K562 (cell line): ENCODE data around the gene SYT1. TPM values are rescaled to one million over a fixed set of nuclear protein-coding genes. Genes with fewer than 3 reads are reported as not detected.

Experiments used
- ATAC-seq: fragments of 200-7000 bp; cut with Tn5 transposase; 3 replicates; pipeline ENCODE4 v1.9.1; 2020; ENCODE audit warnings: moderate library complexity
- BruUV-seq: library from RNA; stranded (reverse); fragments of 400-500 nt; replicated peaks from 2 replicates; lab custom pipeline; 2021; lab: Mats Ljungman, UMichigan
- CTCF ChIA-PET: fragments of 300-600 bp; formaldehyde crosslinking; extraction: SDS; loops from one replicate; lab custom pipeline; 2021; ENCODE audit warnings: low intra/inter-chr PET ratio; lab: Yijun Ruan, JAX
- POLR2A ChIA-PET: fragments of 300-600, 350-650 bp; sonication (Branson Sonifier 250); formaldehyde crosslinking; extraction: SDS; loops from one replicate; lab custom pipeline; 2021; ENCODE audit warnings: antibody characterized with exemption, inconsistent platforms; lab: Yijun Ruan, JAX
- DNase-seq, 4 experiments: peaks; one replicate each; pipeline versions ENCODE4 v3.0.0 to v3.0.0-alpha.2; 2011 to 2018; ENCODE audit warnings: low spot score in 3 of 4, mixed read lengths in 3 of 4; ENCODE audit errors: extremely low read depth in 1 of 4
- FAIRE-seq: peaks from 2 replicates; lab custom pipeline; 2011; peaks lifted over from hg19 to GRCh38; lab: Jason Lieb, UNC
- H2AFZ ChIP-seq: 2 replicates; pipeline ENCODE4 v1.6.0; 2011; ENCODE audit warnings: low read depth, low read length, control low read depth, inconsistent platforms
- H3K27ac ChIP-seq: fragments of 200-600 bp; 3 replicates; pipeline ENCODE4 v1.8.0; 2011; ENCODE audit warnings: low read depth, mild to moderate bottlenecking, control low read depth, inconsistent platforms, low read length, moderate library complexity, mixed read lengths; ENCODE audit errors: extremely low read depth
- H3K27me3 ChIP-seq, 2 experiments: fragments of 300-600 bp in 1 of 2; 2 replicates in 1 of 2; 3 replicates in 1 of 2; pipeline versions ENCODE4 v1.6.0 to v1.8.0; 2011; ENCODE audit warnings: inconsistent platforms in 2 of 2, low read length in 2 of 2, mild to moderate bottlenecking in 1 of 2, mixed read lengths in 1 of 2, moderate library complexity in 1 of 2; ENCODE audit not compliant: control insufficient read depth in 2 of 2, insufficient read depth in 2 of 2
- H3K36me3 ChIP-seq: fragments of 300-600 bp; 3 replicates; pipeline ENCODE4 v1.8.0; 2011; ENCODE audit warnings: mild to moderate bottlenecking, low read length, inconsistent platforms; ENCODE audit not compliant: control insufficient read depth, insufficient read depth
- H3K4me1 ChIP-seq, 2 experiments: fragments of 200-600 bp in 1 of 2; replicated peaks in 1 of 2; 2 replicates in 1 of 2; 3 replicates in 1 of 2; pipeline versions ENCODE4 v1.5.1 to v1.8.0; 2011; ENCODE audit warnings: inconsistent platforms in 2 of 2, low read length in 2 of 2, mild to moderate bottlenecking in 1 of 2, mixed read lengths in 1 of 2, moderate library complexity in 1 of 2; ENCODE audit not compliant: control insufficient read depth in 2 of 2, insufficient read depth in 2 of 2
- H3K4me2 ChIP-seq: 2 replicates; pipeline ENCODE4 v1.6.1; 2011; ENCODE audit warnings: low read length, control low read depth, inconsistent platforms, mixed read lengths; ENCODE audit not compliant: insufficient read depth
- H3K4me3 ChIP-seq: fragments of 200-600 bp; sonication (generic), shearing (Covaris generic); 2 replicates; pipeline ENCODE4 v1.5.1; 2016; ENCODE audit warnings: control low read depth, inconsistent platforms
- H3K79me2 ChIP-seq: fragments of 200-600 bp; 3 replicates; pipeline ENCODE4 v1.8.0; 2011; ENCODE audit warnings: low read length, inconsistent platforms; ENCODE audit not compliant: control insufficient read depth, insufficient read depth
- H3K9ac ChIP-seq, 2 experiments: 2 replicates each; pipeline versions ENCODE4 v1.6.0 to v1.6.1; 2011; ENCODE audit warnings: low read depth in 2 of 2, low read length in 2 of 2, control low read depth in 1 of 2, inconsistent platforms in 1 of 2, mild to moderate bottlenecking in 1 of 2, mixed read lengths in 1 of 2; ENCODE audit not compliant: insufficient read depth in 1 of 2
- H3K9me1 ChIP-seq: one replicate; pipeline ENCODE4 v1.6.0; 2011; ENCODE audit warnings: inconsistent platforms, mild to moderate bottlenecking, low read length, moderate library complexity; ENCODE audit not compliant: control insufficient read depth, insufficient read depth
- H3K9me3 ChIP-seq: replicated peaks from 2 replicates; pipeline ENCODE4 v1.5.1; 2011; ENCODE audit warnings: low read depth, low read length, inconsistent platforms; ENCODE audit not compliant: control insufficient read depth, insufficient read depth
- H4K20me1 ChIP-seq: replicated peaks from 2 replicates; pipeline ENCODE4 v1.6.1; 2011; ENCODE audit warnings: low read length, inconsistent platforms, mixed read lengths; ENCODE audit not compliant: control insufficient read depth, insufficient read depth
- ADNP ChIP-seq: fragments of 200-800 bp; sonication (Bioruptor generic); IDR thresholded peaks from 2 replicates; pipeline ENCODE4 v1.6.1; 2016; ENCODE audit warnings: missing genetic modification characterization, missing compliant biosample characterization
- ARID1B ChIP-seq: fragments of 450-650 bp; IDR thresholded peaks from 2 replicates; pipeline ENCODE4 v1.6.1; 2016; ENCODE audit warnings: antibody characterized with exemption, mild to moderate bottlenecking, inconsistent platforms
- CBX5 ChIP-seq: IDR thresholded peaks from 2 replicates; pipeline ENCODE4 v1.6.1; 2014; ENCODE audit warnings: low read depth, borderline replicate concordance
- ELF2 ChIP-seq: fragments of 250-450 bp; sonication (Bioruptor Pico); IDR thresholded peaks from 2 replicates; pipeline ENCODE4 v1.5.0; 2021; ENCODE audit warnings: mild to moderate bottlenecking
- GTF2A2 ChIP-seq: IDR thresholded peaks from 2 replicates; pipeline ENCODE4 v1.6.1; 2016; ENCODE audit warnings: mild to moderate bottlenecking, missing genetic modification characterization, missing compliant biosample characterization
- HMGXB4 ChIP-seq: sonication (generic); formaldehyde crosslinking; IDR thresholded peaks from 2 replicates; pipeline ENCODE4 v1.8.1; 2023; ENCODE audit warnings: mild to moderate bottlenecking, missing genetic modification reagents
- MCM7 ChIP-seq, 2 experiments: fragments of 450-650 bp; IDR thresholded peaks; 2 replicates each; pipeline ENCODE4 v1.6.1; 2016 to 2018
- NCOA6 ChIP-seq: fragments of 450-650 bp; IDR thresholded peaks from 2 replicates; pipeline ENCODE4 v1.6.1; 2017; ENCODE audit warnings: mild to moderate bottlenecking
- PHF21A ChIP-seq: fragments of 450-650 bp; IDR thresholded peaks from 2 replicates; pipeline ENCODE4 v1.6.1; 2017; ENCODE audit warnings: low read depth, borderline replicate concordance
- RBBP5 ChIP-seq: fragments of 200-600 bp; sonication (generic); IDR thresholded peaks from 2 replicates; pipeline ENCODE4 v1.6.1; 2012; ENCODE audit warnings: borderline replicate concordance, mild to moderate bottlenecking, low read length, control low read depth, inconsistent platforms; ENCODE audit not compliant: insufficient read depth, poor library complexity, severe bottlenecking
- SIRT6 ChIP-seq: IDR thresholded peaks from one replicate; pipeline ENCODE4 v1.6.1; 2012; ENCODE audit warnings: low read depth, mild to moderate bottlenecking, control low read depth, inconsistent platforms, low read length, moderate library complexity
- ZKSCAN8 ChIP-seq: fragments of 200-800 bp; sonication (Bioruptor generic); IDR thresholded peaks from 2 replicates; pipeline ENCODE4 v1.6.1; 2016; ENCODE audit warnings: missing genetic modification characterization, missing compliant biosample characterization
- ZNF143 ChIP-seq: sonication (generic); formaldehyde crosslinking; IDR thresholded peaks from 2 replicates; pipeline ENCODE4 v1.9.0; 2022; ENCODE audit warnings: mild to moderate bottlenecking, missing genetic modification reagents
- ZNF280B ChIP-seq: fragments of 250-450 bp; sonication (Bioruptor Pico); IDR thresholded peaks from 2 replicates; pipeline ENCODE4 v1.5.1; 2021; ENCODE audit warnings: mild to moderate bottlenecking
- ZNF311 ChIP-seq: fragments of 250-450 bp; sonication (Bioruptor Pico); IDR thresholded peaks from 2 replicates; pipeline ENCODE4 v1.4.0; 2020; ENCODE audit warnings: mild to moderate bottlenecking, moderate library complexity
- ZZZ3 ChIP-seq: fragments of 450-650 bp; IDR thresholded peaks from 2 replicates; pipeline ENCODE4 v1.6.1; 2016; ENCODE audit warnings: antibody characterized with exemption, mild to moderate bottlenecking, moderate library complexity
- WGBS: fragments of 100-300 bp; shearing (Covaris generic); methylation state at CpG from one replicate; pipeline ENCODE4 v1.1.6; 2016; ENCODE audit warnings: low coverage, mixed read lengths; ENCODE audit not compliant: insufficient coverage; ENCODE audit errors: missing lambda C conversion rate; 5-methylcytosine and 5-hydroxymethylcytosine counted together
- in situ Hi-C: fragments of 300-500 bp; cut with MboI; formaldehyde crosslinking; loops from 4 replicates; pipeline ENCODE4 v1.15.0; 2018; ENCODE audit warnings: inconsistent platforms, mixed read lengths
- intact Hi-C: fragments of 100-400 bp; cut with micrococcal nuclease; formaldehyde crosslinking; loops from 2 replicates; pipeline ENCODE4 v1.14.2; 2022
- polyA plus RNA-seq, 8 experiments: library from polyadenylated mRNA; depleted of rRNA in 4 of 8; stranded (reverse) in 5 of 8; unstranded in 3 of 8; fragments of >200 nt; fragmentation: Nextera tagmentation in 2 of 8; fragmentation: Illumina TruSeq in 1 of 8; extraction: Ambion mirVana in 2 of 8; extraction: Trizol in 1 of 8; gene quantifications; 2 replicates each; pipeline versions ENCODE4 v1.2.1 to v1.2.3, GENCODE V29; 2011 to 2014; ENCODE audit warnings: inconsistent platforms in 1 of 8, missing spikeins in 1 of 8
- total RNA-seq, 7 experiments: library from RNA; depleted of rRNA in 6 of 7; stranded (reverse); fragments of >200 nt in 6 of 7; fragmentation: Illumina TruSeq in 2 of 7; extraction: Trizol in 2 of 7; gene quantifications; 2 replicates each; pipeline versions ENCODE4 v1.2.1 to v1.2.3, GENCODE V29; 2011 to 2021; ENCODE audit warnings: low replicate concordance in 1 of 7

SYT1 gene
- total and polyA plus RNA-seq, 9 of the 15 experiments (the other 6 are each of a cell fraction or from before 2014, with no cell fraction given) = 0.03 to 0.13 (median 0.07) TPM; not detected in 4

- Histone ChIP-seq H4K20me1 (no peaks in the 10 kb centered on the region), H3K9me3 (no peaks in the 10 kb centered on the region), H3K27ac (no peak overlapping the region), H3K9me1 (no peaks in the 10 kb centered on the region), H3K36me3 (no peaks in the 10 kb centered on the region), H3K4me3 (no peak overlapping the region), H3K4me2 (no peak overlapping the region), H3K27me3 (no peaks in the 10 kb centered on the region), H3K79me2 (no peaks in the 10 kb centered on the region), H2AFZ (no peak overlapping the region), H3K9ac (no peak overlapping the region), H3K4me1 (no peaks in the 10 kb centered on the region)
- TF ChIP-seq ZZZ3 = no peak
- POLR2A ChIA-PET = no interaction called here
- no TSS peak for BruUV-seq
- in situ Hi-C loops (no loop called here), intact Hi-C loops (no loop called here)
- DNase-seq (no peak), ATAC-seq (no peak), FAIRE-seq (no peak)
- CTCF ChIA-PET = no interaction called here
- 0% methylated on average over 1 of the region's 1 CpG for WGBS
Measured at GRCh38 chr12:79199166-79199565, 334.6 kb downstream of the SYT1 start.

GRCh38 chr12:79200176-79200575, 335.6 kb downstream of the SYT1 start:
- WGBS = 0% methylated on average over 2 of the region's 2 CpGs
- intact Hi-C loops = no loop called here
- BruUV-seq = no TSS peak

More at GRCh38 chr12:79200176-79200575, 335.6 kb downstream of the SYT1 start:
- DNase-seq = no peak
- Histone ChIP-seq H2AFZ (no peak overlapping the region), H3K27me3 (no peaks in the 10 kb centered on the region), H3K36me3 (no peaks in the 10 kb centered on the region), H3K9ac (no peak overlapping the region), H3K27ac (no peak overlapping the region), H3K79me2 (no peaks in the 10 kb centered on the region), H3K9me1 (no peaks in the 10 kb centered on the region), H4K20me1 (no peaks in the 10 kb centered on the region), H3K4me2 (no peak overlapping the region), H3K4me3 (no peak overlapping the region), H3K4me1 (no peaks in the 10 kb centered on the region), H3K9me3 (no peaks in the 10 kb centered on the region)
- CTCF ChIA-PET = no interaction called here
- in situ Hi-C loops = no loop called here
- TF ChIP-seq ARID1B (no peak), RBBP5 (no peak), ZNF143 (CRISPR knock-in tag) (no peak), SIRT6 (no peak), PHF21A (no peak), CBX5 (no peak), GTF2A2 (tag) (no peak), HMGXB4 (CRISPR knock-in tag) (no peak), ZNF311 (CRISPR knock-in tag) (no peak), NCOA6 (no peak), MCM7 (IDR thresholded peaks at IDR 0.05) (no peak), ZZZ3 (no peak), ZNF280B (CRISPR knock-in tag) (no peak), ELF2 (CRISPR knock-in tag) (no peak), ADNP (no peak), ZKSCAN8 (no peak)
- TF ChIP-seq, all 486 proteins: peak for 0
- no peak for ATAC-seq
- POLR2A ChIA-PET = no interaction called here
- FAIRE-seq = no peak
